ENCODE data around the gene AQP10. TPM values are rescaled to one million over a fixed set of nuclear protein-coding genes. Genes with fewer than 3 reads are reported as not detected.
A peak's percentile ranks its signal among the peaks of the same experiment; 100 is the strongest.

AQP10 gene
- total and polyA plus RNA-seq, 2 donors, result 0.05 to 0.09 TPM

DNA sequence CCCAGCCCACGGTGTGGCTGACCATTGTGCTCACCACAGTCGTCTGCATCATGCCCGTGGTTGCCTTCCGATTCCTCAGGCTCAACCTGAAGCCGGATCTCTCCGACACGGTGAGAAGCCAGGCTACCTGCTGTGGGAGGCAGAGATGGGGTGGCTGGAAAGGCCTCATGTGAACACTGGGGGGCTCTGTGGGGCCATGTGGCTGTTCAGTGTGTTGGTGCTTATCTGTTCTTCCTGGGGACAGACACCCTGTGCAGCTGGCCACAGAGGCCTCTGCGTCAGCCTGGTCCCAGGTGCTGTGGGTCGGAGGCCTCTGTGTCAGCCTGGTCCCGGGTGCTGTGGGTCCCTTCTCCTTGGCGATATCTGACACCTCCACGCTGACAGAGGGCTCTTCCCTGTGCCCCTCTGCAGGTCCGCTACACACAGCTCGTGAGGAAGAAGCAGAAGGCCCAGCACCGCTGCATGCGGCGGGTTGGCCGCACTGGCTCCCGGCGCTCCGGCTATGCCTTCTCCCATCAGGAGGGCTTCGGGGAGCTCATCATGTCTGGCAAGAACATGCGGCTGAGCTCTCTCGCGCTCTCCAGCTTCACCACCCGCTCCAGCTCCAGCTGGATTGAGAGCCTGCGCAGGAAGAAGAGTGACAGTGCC is 27.7 kb downstream of the AQP10 start:
- peaks cover 1 to 4% of the 10 kb centered on the region in 2 donors for H3K9me3 ChIP-seq (ENCODE audit: control insufficient read depth in 2 of 2, insufficient read depth in 1 of 2, low read length in 1 of 2)
- peaks cover 4 to 19% of the 10 kb centered on the region in 2 donors for H3K4me1 ChIP-seq (ENCODE audit: control insufficient read depth in 2 of 2, insufficient read depth in 2 of 2, low read length in 2 of 2)
- peaks cover 0 to 20% of the 10 kb centered on the region in 2 donors for H3K27me3 ChIP-seq (ENCODE audit: control insufficient read depth in 2 of 2, insufficient read depth in 1 of 2, low read length in 1 of 2)
- H3K4me3 ChIP-seq (ENCODE audit: low read length in 2 of 2), result no peak overlapping the region
- H3K27ac ChIP-seq (ENCODE audit: low read depth in 1 of 2, low read length in 1 of 2), result no peak overlapping the region
- 98% methylated on average over 27 of the region's 27 CpGs for WGBS
- H3K36me3 ChIP-seq (ENCODE audit: control insufficient read depth in 2 of 2, insufficient read depth in 2 of 2, low read length in 1 of 2), result peaks cover 48 to 59% of the 10 kb centered on the region in 2 donors
- DNase-seq (ENCODE audit: low read depth in 6 of 9, low spot score in 9 of 9), result no peak

DNA sequence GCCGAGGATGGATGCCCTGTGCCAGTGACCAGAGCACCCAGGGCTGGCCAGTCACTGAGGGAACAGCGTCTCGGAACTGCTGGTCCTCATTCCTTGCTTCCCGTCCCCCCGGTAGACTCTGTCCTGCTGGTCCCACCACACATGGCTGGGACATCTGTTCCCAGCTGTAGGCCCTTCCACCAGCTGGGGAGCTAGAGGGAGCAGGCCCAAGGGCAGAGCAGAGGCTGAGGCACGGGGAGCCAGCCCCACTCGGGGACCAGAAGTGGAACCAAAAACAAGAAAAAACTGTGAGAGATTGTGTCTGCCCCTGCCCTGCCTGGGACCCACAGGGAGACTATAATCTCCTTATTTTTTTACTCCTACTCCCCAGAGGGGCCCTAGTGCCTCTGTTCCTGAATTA is 28.2 kb downstream of the AQP10 start:
- H3K27ac ChIP-seq (ENCODE audit: low read depth in 1 of 2, low read length in 1 of 2), result no peak overlapping the region
- no peak overlapping the region for H3K4me3 ChIP-seq (ENCODE audit: low read length in 2 of 2)
- H3K9me3 ChIP-seq (ENCODE audit: control insufficient read depth in 2 of 2, insufficient read depth in 1 of 2, low read length in 1 of 2), result peaks cover 1 to 4% of the 10 kb centered on the region in 2 donors
- peaks cover 42 to 53% of the 10 kb centered on the region in 2 donors for H3K36me3 ChIP-seq (ENCODE audit: control insufficient read depth in 2 of 2, insufficient read depth in 2 of 2, low read length in 1 of 2)
- WGBS, result 90% methylated on average over 7 of the region's 7 CpGs
- peaks cover 0 to 25% of the 10 kb centered on the region in 2 donors for H3K27me3 ChIP-seq (ENCODE audit: control insufficient read depth in 2 of 2, insufficient read depth in 1 of 2, low read length in 1 of 2)
- peaks cover 4 to 21% of the 10 kb centered on the region in 2 donors for H3K4me1 ChIP-seq (ENCODE audit: control insufficient read depth in 2 of 2, insufficient read depth in 2 of 2, low read length in 2 of 2)
- no peak for DNase-seq (ENCODE audit: low read depth in 6 of 9, low spot score in 9 of 9)

DNA sequence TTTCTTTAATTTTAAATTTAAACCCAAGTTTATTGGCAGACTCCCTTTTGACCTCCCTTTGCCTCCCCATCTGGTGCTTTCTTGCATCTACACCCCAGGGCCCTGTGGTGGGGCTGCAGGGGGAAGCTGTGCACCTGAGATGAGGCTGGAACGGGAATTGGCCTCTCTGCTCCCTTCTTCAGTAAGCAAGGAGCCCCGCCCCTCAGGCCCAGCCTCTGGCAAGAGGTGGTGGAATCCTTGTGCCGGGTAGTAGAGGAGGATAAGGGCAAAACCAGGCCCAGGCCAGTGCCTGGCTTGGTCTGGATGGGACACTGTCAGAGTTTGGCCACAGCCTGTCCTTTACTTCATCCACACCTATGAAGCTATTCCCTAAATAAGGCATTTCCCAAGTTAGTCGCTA is 29.5 kb downstream of the AQP10 start:
- H3K27me3 ChIP-seq (ENCODE audit: control insufficient read depth in 2 of 2, insufficient read depth in 1 of 2, low read length in 1 of 2), result peaks cover 0 to 29% of the 10 kb centered on the region in 2 donors
- peaks cover 30 to 41% of the 10 kb centered on the region in 2 donors for H3K36me3 ChIP-seq (ENCODE audit: control insufficient read depth in 2 of 2, insufficient read depth in 2 of 2, low read length in 1 of 2)
- no peak for DNase-seq (ENCODE audit: low read depth in 6 of 9, low spot score in 9 of 9)
- no peak overlapping the region for H3K27ac ChIP-seq (ENCODE audit: low read depth in 1 of 2, low read length in 1 of 2)
- peaks cover 0 to 4% of the 10 kb centered on the region in 2 donors for H3K9me3 ChIP-seq (ENCODE audit: control insufficient read depth in 2 of 2, insufficient read depth in 1 of 2, low read length in 1 of 2)
- no peak overlapping the region for H3K4me3 ChIP-seq (ENCODE audit: low read length in 2 of 2)
- peaks cover 4 to 25% of the 10 kb centered on the region in 2 donors for H3K4me1 ChIP-seq (ENCODE audit: control insufficient read depth in 2 of 2, insufficient read depth in 2 of 2, low read length in 2 of 2)
- 93% methylated on average over 4 of the region's 4 CpGs for WGBS

DNA sequence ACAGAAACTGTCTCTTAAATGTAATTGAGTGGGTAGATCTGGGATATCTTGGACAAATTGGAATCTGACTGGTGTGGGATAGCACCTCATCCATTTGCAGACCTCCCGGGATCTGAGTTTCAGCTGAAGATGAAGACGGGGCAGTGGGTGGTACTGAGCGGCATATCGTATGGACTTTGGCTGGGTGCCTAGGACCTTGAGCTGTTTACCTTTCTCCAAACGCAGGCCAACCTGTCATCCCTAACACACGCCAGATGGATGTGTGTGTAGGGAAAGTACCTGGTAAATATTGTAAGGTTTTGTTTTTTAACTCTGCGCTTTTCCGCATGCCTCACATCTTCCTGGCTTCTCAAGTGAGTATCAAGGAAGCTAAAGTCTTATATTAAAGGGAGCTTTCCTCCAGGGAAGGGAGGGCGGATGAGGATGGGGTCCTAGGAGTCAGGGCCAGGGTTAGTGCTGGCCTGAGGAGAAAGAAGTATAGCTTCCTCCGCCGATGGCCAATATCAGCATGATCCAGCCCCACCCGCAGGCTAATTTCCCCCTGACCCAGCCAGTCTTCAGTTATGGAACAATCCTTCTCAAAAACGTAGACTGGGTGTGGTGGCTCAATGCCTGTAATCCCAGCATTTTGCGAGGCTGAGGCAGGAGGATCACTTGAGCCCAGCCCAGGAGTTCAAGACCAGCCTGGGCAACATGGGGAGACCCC is 30.6 kb downstream of the AQP10 start:
- peaks cover 18 to 29% of the 10 kb centered on the region in 2 donors for H3K36me3 ChIP-seq (ENCODE audit: control insufficient read depth in 2 of 2, insufficient read depth in 2 of 2, low read length in 1 of 2)
- 93% methylated on average over 14 of the region's 14 CpGs for WGBS
- H3K4me3 ChIP-seq (ENCODE audit: low read length in 2 of 2), result no peak overlapping the region
- H3K9me3 ChIP-seq (ENCODE audit: control insufficient read depth in 2 of 2, insufficient read depth in 1 of 2, low read length in 1 of 2), result peaks cover 0 to 4% of the 10 kb centered on the region in 2 donors
- DNase-seq (ENCODE audit: low read depth in 6 of 9, low spot score in 9 of 9), result no peak
- no peak overlapping the region for H3K27ac ChIP-seq (ENCODE audit: low read depth in 1 of 2, low read length in 1 of 2)
- H3K27me3 ChIP-seq (ENCODE audit: control insufficient read depth in 2 of 2, insufficient read depth in 1 of 2, low read length in 1 of 2), result peaks cover 0 to 29% of the 10 kb centered on the region in 2 donors
- peaks cover 4 to 27% of the 10 kb centered on the region in 2 donors for H3K4me1 ChIP-seq (ENCODE audit: control insufficient read depth in 2 of 2, insufficient read depth in 2 of 2, low read length in 2 of 2)

DNA sequence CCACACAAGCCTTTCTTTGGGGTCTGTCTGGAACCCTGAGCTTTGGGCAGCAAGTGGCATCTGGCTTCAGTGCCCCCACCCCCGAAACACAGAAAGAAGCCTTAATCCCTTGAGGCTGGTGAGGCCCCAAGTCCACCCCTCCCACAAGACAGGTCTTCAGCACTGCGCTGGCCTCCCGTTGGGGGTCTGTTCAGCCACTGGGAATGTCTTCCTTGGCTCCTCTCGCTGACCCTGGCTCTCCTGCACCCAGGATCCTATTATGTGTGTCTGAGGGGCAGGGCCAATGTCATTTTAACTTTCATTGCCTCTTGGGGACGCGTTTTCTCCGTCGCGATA is 31.3 kb downstream of the AQP10 start:
- no peak for DNase-seq (ENCODE audit: low read depth in 6 of 9, low spot score in 9 of 9)
- Histone ChIP-seq H3K27ac (ENCODE audit: low read depth in 1 of 2, low read length in 1 of 2) (no peak overlapping the region), H3K4me3 (ENCODE audit: low read length in 2 of 2) (peak overlapping the region; percentile 21 to 32), H3K27me3 (ENCODE audit: control insufficient read depth in 2 of 2, insufficient read depth in 1 of 2, low read length in 1 of 2) (peaks cover 0 to 29% of the 10 kb centered on the region in 2 donors), H3K4me1 (ENCODE audit: control insufficient read depth in 2 of 2, insufficient read depth in 2 of 2, low read length in 2 of 2) (peaks cover 4 to 30% of the 10 kb centered on the region in 2 donors), H3K36me3 (ENCODE audit: control insufficient read depth in 2 of 2, insufficient read depth in 2 of 2, low read length in 1 of 2) (peaks cover 17 to 25% of the 10 kb centered on the region in 2 donors), H3K9me3 (ENCODE audit: control insufficient read depth in 2 of 2, insufficient read depth in 1 of 2, low read length in 1 of 2) (peaks cover 0 to 4% of the 10 kb centered on the region in 2 donors)
- 15% methylated on average over 9 of the region's 9 CpGs for WGBS

DNA sequence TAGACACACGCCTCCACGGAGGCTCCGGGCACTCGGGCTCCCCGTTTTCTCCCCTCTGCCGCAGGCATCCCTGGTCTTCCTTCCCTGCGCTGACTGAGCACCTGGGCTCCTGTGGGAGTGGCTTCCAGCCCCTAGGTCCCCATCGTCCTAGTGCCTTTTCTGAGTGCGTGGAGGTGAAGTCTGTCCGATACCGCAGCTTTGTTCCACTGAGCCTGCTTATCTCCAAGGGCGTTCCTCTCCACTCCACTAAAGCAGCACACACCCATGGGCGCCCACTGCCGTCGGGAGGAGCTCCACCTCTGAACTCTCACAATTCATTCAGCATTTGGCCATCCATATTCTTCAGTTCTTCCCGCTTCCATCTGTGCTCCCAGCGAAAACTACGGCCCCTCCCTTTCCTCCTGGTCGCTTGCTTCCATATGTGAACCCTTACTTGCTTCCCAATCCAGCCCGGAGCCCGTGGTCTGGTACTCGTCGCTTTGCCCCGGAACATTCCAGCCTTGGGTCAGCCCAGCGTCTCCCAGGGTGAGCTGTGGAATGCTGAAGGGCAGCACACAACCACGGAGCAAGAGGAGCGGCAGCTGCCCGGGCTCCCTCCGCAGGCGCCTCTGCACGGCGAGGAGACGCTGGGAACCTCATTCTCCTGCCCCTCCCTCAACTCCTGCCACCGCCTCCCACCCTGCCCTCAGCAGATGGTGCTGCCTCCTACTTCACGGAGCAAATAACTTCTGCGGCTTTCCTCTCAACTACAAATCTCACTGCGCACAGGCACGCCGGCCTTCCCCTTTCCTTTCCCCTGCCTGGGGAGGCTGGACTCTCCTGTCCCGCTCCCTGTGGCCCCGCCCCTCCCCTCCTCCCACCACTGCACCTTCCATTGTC is 31.9 kb downstream of the AQP10 start:
- H3K9me3 ChIP-seq (ENCODE audit: control insufficient read depth in 2 of 2, insufficient read depth in 1 of 2, low read length in 1 of 2), result peaks cover 0 to 4% of the 10 kb centered on the region in 2 donors
- peaks cover 0 to 29% of the 10 kb centered on the region in 2 donors for H3K27me3 ChIP-seq (ENCODE audit: control insufficient read depth in 2 of 2, insufficient read depth in 1 of 2, low read length in 1 of 2)
- H3K4me1 ChIP-seq (ENCODE audit: control insufficient read depth in 2 of 2, insufficient read depth in 2 of 2, low read length in 2 of 2), result peaks cover 4 to 30% of the 10 kb centered on the region in 2 donors
- H3K27ac ChIP-seq (ENCODE audit: low read depth in 1 of 2, low read length in 1 of 2), result no peak overlapping the region
- peak in 3 of 9 donors; percentile 44 to 67 (median 51) for DNase-seq (ENCODE audit: low read depth in 6 of 9, low spot score in 9 of 9)
- H3K4me3 ChIP-seq (ENCODE audit: low read length in 2 of 2), result peak overlapping the region; percentile 32 to 35
- under 1% methylated on average over 41 of the region's 41 CpGs for WGBS
- H3K36me3 ChIP-seq (ENCODE audit: control insufficient read depth in 2 of 2, insufficient read depth in 2 of 2, low read length in 1 of 2), result peaks cover 17 to 22% of the 10 kb centered on the region in 2 donors

DNA sequence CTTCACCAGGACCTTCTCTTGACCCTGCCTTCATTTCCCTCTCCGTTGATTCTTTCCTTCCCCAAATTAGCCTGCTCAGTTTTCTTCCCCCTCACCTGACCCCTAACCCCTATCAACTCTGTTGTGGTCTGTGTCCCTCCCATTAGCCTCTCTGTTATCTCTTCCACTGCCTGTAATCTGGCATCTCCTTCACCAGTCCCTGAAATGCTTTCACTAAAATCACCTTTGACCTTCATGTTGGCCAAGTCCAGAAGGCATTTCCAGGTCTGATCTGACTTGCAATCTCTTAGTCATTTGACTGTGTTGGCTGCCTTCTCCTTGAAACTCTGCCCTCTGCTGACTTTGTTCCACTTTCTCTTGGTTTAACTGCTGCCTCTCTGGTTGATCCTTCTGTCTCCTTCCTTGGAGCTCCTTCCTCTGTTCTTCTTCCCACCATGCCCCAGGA is 32.6 kb downstream of the AQP10 start:
- WGBS, result 5% methylated on average over 1 of the region's 1 CpG
- Histone ChIP-seq H3K36me3 (ENCODE audit: control insufficient read depth in 2 of 2, insufficient read depth in 2 of 2, low read length in 1 of 2) (peaks cover 11 to 16% of the 10 kb centered on the region in 2 donors), H3K4me3 (ENCODE audit: low read length in 2 of 2) (no peak overlapping the region), H3K4me1 (ENCODE audit: control insufficient read depth in 2 of 2, insufficient read depth in 2 of 2, low read length in 2 of 2) (peaks cover 4 to 30% of the 10 kb centered on the region in 2 donors), H3K9me3 (ENCODE audit: control insufficient read depth in 2 of 2, insufficient read depth in 1 of 2, low read length in 1 of 2) (peaks cover 0 to 4% of the 10 kb centered on the region in 2 donors), H3K27ac (ENCODE audit: low read depth in 1 of 2, low read length in 1 of 2) (no peak overlapping the region), H3K27me3 (ENCODE audit: control insufficient read depth in 2 of 2, insufficient read depth in 1 of 2, low read length in 1 of 2) (peaks cover 0 to 29% of the 10 kb centered on the region in 2 donors)
- DNase-seq (ENCODE audit: low read depth in 6 of 9, low spot score in 9 of 9), result peak in 1 of 9 donors; percentile 45

DNA sequence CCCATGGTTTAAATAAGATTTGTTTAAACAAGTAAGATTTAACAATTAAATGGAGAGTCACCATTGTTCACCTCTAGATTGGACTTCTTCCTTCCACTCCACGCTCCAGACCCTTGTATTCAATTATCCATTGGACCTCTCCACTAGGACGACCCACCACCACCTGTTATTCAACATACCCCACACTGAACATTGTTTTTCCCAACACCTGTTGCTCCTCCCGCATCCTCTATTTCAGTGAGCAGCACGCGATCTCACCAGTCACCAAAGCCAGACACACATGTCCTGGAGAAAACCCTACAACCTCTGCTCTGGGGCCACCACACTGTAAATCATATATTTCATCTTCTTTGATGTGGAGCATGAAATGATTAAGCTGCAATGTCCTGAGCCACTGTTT is 33.1 kb downstream of the AQP10 start:
- Histone ChIP-seq H3K4me3 (ENCODE audit: low read length in 2 of 2) (no peak overlapping the region), H3K4me1 (ENCODE audit: control insufficient read depth in 2 of 2, insufficient read depth in 2 of 2, low read length in 2 of 2) (peaks cover 4 to 30% of the 10 kb centered on the region in 2 donors), H3K27me3 (ENCODE audit: control insufficient read depth in 2 of 2, insufficient read depth in 1 of 2, low read length in 1 of 2) (peaks cover 0 to 29% of the 10 kb centered on the region in 2 donors), H3K27ac (ENCODE audit: low read depth in 1 of 2, low read length in 1 of 2) (no peak overlapping the region), H3K36me3 (ENCODE audit: control insufficient read depth in 2 of 2, insufficient read depth in 2 of 2, low read length in 1 of 2) (peaks cover 6 to 12% of the 10 kb centered on the region in 2 donors), H3K9me3 (ENCODE audit: control insufficient read depth in 2 of 2, insufficient read depth in 1 of 2, low read length in 1 of 2) (peaks cover 0 to 4% of the 10 kb centered on the region in 2 donors)
- 88% methylated on average over 5 of the region's 5 CpGs for WGBS
- DNase-seq (ENCODE audit: low read depth in 6 of 9, low spot score in 9 of 9), result no peak
